ENCODE measurements around the gene BCL7A. TPM values are rescaled to one million over a fixed set of nuclear protein-coding genes. Genes with fewer than 3 reads are reported as not detected.

BCL7A gene
- total and polyA plus RNA-seq, 2 experiments from 2014 or later: 12.7 to 14.9 TPM

DNA sequence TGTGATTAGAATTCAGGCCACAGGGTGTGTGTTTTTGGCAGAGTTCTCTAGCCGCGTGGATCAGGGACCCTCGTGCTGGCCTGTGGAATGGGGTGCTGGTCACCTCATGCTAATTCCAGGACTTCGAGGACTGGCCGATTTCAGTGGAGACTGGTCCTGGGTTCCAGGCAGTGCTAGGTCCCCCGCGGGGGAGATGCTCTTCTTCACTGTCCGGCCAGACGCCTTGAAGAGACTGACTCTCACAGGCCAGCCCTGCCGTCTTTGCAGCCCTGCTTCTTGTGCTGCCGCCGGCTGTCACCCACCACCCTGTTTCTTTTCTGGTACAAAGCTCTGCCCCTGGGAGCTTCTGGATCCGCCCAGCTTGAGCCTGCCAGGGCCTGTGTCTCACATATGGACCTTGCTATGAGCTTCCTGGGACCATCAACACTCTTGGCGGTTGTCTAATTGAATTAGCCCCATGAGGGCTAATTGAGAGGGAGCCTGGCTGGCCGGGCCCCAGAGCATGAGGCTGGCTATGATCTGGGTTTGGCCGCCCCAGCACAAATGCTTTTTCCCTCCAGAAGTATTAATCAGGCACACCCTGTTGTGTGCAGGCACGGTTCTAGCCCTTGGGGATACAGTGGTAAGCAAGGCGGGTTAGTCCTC is 65.1 kb downstream of the BCL7A start:
- Histone ChIP-seq H3K4me2 (no peak overlapping the region), H3K4me1 (ENCODE audit: insufficient read depth) (peaks cover 19% of the 10 kb centered on the region), H3K27me3 (ENCODE audit: insufficient read depth) (no peaks in the 10 kb centered on the region), H3K27ac (ENCODE audit: low read depth) (no peak overlapping the region), H2AFZ (no peak overlapping the region), H3K4me3 (no peak overlapping the region), H3F3A (replicated peaks; ENCODE audit: low read depth) (no peaks in the 10 kb centered on the region), H4K20me1 (replicated peaks; ENCODE audit: insufficient read depth) (peaks cover 17% of the 10 kb centered on the region; the same call in 1 of the 2 replicates), H3K79me2 (replicated peaks; ENCODE audit: insufficient read depth) (peaks cover 68% of the 10 kb centered on the region), H3K9me2 (ENCODE audit: insufficient read depth) (no peaks in the 10 kb centered on the region), H3K36me3 (ENCODE audit: insufficient read depth) (no peaks in the 10 kb centered on the region)
- TF ChIP-seq JUNB (IDR thresholded peaks at IDR 0.05; ENCODE audit: unreplicated experiment): no peak
- TF ChIP-seq, protein P1, sequence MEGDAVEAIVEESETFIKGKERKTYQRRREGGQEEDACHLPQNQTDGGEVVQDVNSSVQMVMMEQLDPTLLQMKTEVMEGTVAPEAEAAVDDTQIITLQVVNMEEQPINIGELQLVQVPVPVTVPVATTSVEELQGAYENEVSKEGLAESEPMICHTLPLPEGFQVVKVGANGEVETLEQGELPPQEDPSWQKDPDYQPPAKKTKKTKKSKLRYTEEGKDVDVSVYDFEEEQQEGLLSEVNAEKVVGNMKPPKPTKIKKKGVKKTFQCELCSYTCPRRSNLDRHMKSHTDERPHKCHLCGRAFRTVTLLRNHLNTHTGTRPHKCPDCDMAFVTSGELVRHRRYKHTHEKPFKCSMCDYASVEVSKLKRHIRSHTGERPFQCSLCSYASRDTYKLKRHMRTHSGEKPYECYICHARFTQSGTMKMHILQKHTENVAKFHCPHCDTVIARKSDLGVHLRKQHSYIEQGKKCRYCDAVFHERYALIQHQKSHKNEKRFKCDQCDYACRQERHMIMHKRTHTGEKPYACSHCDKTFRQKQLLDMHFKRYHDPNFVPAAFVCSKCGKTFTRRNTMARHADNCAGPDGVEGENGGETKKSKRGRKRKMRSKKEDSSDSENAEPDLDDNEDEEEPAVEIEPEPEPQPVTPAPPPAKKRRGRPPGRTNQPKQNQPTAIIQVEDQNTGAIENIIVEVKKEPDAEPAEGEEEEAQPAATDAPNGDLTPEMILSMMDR (conservative IDR thresholded peaks at IDR 0.05; ENCODE audit: low read depth in 2 of 2): no peak
- TF ChIP-seq, protein P2, sequence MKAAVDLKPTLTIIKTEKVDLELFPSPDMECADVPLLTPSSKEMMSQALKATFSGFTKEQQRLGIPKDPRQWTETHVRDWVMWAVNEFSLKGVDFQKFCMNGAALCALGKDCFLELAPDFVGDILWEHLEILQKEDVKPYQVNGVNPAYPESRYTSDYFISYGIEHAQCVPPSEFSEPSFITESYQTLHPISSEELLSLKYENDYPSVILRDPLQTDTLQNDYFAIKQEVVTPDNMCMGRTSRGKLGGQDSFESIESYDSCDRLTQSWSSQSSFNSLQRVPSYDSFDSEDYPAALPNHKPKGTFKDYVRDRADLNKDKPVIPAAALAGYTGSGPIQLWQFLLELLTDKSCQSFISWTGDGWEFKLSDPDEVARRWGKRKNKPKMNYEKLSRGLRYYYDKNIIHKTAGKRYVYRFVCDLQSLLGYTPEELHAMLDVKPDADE (IDR thresholded peaks at IDR 0.05): no peak
- TF ChIP-seq POLR2AphosphoS5 (IDR thresholded peaks at IDR 0.05; ENCODE audit: low read depth): no peak
- TF ChIP-seq, protein P3, sequence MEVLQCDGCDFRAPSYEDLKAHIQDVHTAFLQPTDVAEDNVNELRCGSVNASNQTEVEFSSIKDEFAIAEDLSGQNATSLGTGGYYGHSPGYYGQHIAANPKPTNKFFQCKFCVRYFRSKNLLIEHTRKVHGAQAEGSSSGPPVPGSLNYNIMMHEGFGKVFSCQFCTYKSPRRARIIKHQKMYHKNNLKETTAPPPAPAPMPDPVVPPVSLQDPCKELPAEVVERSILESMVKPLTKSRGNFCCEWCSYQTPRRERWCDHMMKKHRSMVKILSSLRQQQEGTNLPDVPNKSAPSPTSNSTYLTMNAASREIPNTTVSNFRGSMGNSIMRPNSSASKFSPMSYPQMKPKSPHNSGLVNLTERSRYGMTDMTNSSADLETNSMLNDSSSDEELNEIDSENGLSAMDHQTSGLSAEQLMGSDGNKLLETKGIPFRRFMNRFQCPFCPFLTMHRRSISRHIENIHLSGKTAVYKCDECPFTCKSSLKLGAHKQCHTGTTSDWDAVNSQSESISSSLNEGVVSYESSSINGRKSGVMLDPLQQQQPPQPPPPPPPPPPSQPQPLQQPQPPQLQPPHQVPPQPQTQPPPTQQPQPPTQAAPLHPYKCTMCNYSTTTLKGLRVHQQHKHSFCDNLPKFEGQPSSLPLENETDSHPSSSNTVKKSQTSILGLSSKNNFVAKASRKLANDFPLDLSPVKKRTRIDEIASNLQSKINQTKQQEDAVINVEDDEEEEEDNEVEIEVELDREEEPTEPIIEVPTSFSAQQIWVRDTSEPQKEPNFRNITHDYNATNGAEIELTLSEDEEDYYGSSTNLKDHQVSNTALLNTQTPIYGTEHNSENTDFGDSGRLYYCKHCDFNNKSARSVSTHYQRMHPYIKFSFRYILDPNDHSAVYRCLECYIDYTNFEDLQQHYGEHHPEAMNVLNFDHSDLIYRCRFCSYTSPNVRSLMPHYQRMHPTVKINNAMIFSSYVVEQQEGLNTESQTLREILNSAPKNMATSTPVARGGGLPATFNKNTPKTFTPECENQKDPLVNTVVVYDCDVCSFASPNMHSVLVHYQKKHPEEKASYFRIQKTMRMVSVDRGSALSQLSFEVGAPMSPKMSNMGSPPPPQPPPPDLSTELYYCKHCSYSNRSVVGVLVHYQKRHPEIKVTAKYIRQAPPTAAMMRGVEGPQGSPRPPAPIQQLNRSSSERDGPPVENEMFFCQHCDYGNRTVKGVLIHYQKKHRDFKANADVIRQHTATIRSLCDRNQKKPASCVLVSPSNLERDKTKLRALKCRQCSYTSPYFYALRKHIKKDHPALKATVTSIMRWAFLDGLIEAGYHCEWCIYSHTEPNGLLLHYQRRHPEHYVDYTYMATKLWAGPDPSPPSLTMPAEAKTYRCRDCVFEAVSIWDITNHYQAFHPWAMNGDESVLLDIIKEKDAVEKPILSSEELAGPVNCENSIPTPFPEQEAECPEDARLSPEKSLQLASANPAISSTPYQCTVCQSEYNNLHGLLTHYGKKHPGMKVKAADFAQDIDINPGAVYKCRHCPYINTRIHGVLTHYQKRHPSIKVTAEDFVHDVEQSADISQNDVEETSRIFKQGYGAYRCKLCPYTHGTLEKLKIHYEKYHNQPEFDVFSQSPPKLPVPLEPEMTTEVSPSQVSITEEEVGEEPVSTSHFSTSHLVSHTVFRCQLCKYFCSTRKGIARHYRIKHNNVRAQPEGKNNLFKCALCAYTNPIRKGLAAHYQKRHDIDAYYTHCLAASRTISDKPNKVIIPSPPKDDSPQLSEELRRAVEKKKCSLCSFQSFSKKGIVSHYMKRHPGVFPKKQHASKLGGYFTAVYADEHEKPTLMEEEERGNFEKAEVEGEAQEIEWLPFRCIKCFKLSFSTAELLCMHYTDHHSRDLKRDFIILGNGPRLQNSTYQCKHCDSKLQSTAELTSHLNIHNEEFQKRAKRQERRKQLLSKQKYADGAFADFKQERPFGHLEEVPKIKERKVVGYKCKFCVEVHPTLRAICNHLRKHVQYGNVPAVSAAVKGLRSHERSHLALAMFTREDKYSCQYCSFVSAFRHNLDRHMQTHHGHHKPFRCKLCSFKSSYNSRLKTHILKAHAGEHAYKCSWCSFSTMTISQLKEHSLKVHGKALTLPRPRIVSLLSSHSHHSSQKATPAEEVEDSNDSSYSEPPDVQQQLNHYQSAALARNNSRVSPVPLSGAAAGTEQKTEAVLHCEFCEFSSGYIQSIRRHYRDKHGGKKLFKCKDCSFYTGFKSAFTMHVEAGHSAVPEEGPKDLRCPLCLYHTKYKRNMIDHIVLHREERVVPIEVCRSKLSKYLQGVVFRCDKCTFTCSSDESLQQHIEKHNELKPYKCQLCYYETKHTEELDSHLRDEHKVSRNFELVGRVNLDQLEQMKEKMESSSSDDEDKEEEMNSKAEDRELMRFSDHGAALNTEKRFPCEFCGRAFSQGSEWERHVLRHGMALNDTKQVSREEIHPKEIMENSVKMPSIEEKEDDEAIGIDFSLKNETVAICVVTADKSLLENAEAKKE (CRISPR knock-in tag; IDR thresholded peaks at IDR 0.05): no peak
- TF ChIP-seq NANOG (IDR thresholded peaks at IDR 0.05; ENCODE audit: borderline replicate concordance): no peak
- no peak for TF ChIP-seq ZNF331 (CRISPR knock-in tag; IDR thresholded peaks at IDR 0.05; ENCODE audit: low read depth)
- no peak for TF ChIP-seq STAT1 (IDR thresholded peaks at IDR 0.05; ENCODE audit: unreplicated experiment)
- peaks cover 2% of the 10 kb centered on the region for H3K27me3 Mint-ChIP-seq (ENCODE audit: insufficient read depth, low read depth, poor library complexity)
- H3K36me3 Mint-ChIP-seq (ENCODE audit: low read depth): peaks cover 13% of the 10 kb centered on the region
- ATAC-seq (no peak), DNase-seq (ENCODE audit: low spot score) (no peak)
- H3K27ac Mint-ChIP-seq: no peak overlapping the region; the same call in 1 of the 2 replicates
- H3K4me1 Mint-ChIP-seq: peaks cover 22% of the 10 kb centered on the region
- no peak overlapping the region; the same call in 2 of the 3 replicates for H3K4me3 Mint-ChIP-seq
- no peaks in the 10 kb centered on the region for H3K9me3 Mint-ChIP-seq
